Esophagus muscularis mucosa (tissue), 4 donors: ENCODE data around the gene CFAP126. TPM values are rescaled to one million over a fixed set of nuclear protein-coding genes. Genes with fewer than 3 reads are reported as not detected.
"Not testable (repeated sequence)": the region's sequence is repeated elsewhere in the genome, so short reads cannot be mapped to it uniquely, and the experiment has no call there.

Experiments used
- DNase-seq: peaks from one replicate; pipeline ENCODE4 v3.0.0-alpha.2; 2017; ENCODE audit errors: extremely low spot score
- H3K27ac ChIP-seq, 4 donors: fragments of 200-600 bp; sonication (generic); replicated peaks in 1 of 4; 1 replicate in 3 of 4; 2 replicates in 1 of 4; pipeline ENCODE4 v1.5.1; 2016 to 2019; ENCODE audit warnings: mild to moderate bottlenecking in 1 of 4
- H3K27me3 ChIP-seq, 4 donors: fragments of 200-600 bp; sonication (generic); one replicate each; pipeline versions ENCODE4 v1.5.1 to v1.6.0; 2016 to 2019
- H3K36me3 ChIP-seq, 4 donors: fragments of 200-600 bp; sonication (generic); one replicate each; pipeline ENCODE4 v1.5.1; 2016 to 2019
- H3K4me1 ChIP-seq, 4 donors: fragments of 200-600 bp; sonication (generic); one replicate each; pipeline ENCODE4 v1.5.1; 2016 to 2019
- H3K4me3 ChIP-seq, 4 donors: fragments of 200-600 bp; sonication (generic); 1 replicate in 2 of 4; 2 replicates in 2 of 4; pipeline ENCODE4 v1.5.1; 2016 to 2019; ENCODE audit warnings: mild to moderate bottlenecking in 4 of 4, moderate library complexity in 1 of 4
- H3K9me3 ChIP-seq, 4 donors: fragments of 200-600 bp; sonication (generic); 1 replicate in 3 of 4; 2 replicates in 1 of 4; pipeline ENCODE4 v1.5.1; 2016 to 2019
- EP300 ChIP-seq: sonication (generic); formaldehyde crosslinking; IDR thresholded peaks from one replicate; pipeline ENCODE4 v1.6.1; 2017; ENCODE audit warnings: antibody characterized with exemption
- POLR2A ChIP-seq: fragments of 450-650 bp; IDR thresholded peaks from one replicate; pipeline ENCODE4 v1.6.1; 2017; ENCODE audit warnings: antibody characterized with exemption, moderate library complexity, mild to moderate bottlenecking, low read depth
- POLR2AphosphoS5 ChIP-seq, 2 donors: sonication (generic); formaldehyde crosslinking; IDR thresholded peaks; one replicate each; pipeline ENCODE4 v1.6.1; 2017; ENCODE audit warnings: antibody characterized with exemption in 2 of 2
- WGBS: methylation state at CpG from one replicate; pipeline ENCODE4 v1.1.5; 2018; 5-methylcytosine and 5-hydroxymethylcytosine counted together
- intact Hi-C: fragments of 100-400 bp; cut with DNase I; formaldehyde crosslinking; loops from one replicate; pipeline ENCODE4 v1.15.1; 2023
- small RNA-seq, 3 donors: library from RNA; depleted of rRNA; stranded (forward); fragments of <200 nt; gene quantifications; one replicate each; pipeline ENCODE3, GENCODE V24; 2016
- total RNA-seq, 4 donors: library from RNA; depleted of rRNA; stranded (reverse); fragments of >200 nt; gene quantifications; one replicate each; pipeline versions ENCODE4 v1.1.0 to v1.2.1, GENCODE V29; 2016
- TF ChIP-seq, protein P1 (sequence below), 3 experiments: fragments of 200-600 bp in 2 of 3; fragments of 450-650 bp in 1 of 3; sonication (generic) in 2 of 3; IDR thresholded peaks; one replicate each; pipeline ENCODE4 v1.5.1; 2017 to 2019; ENCODE audit warnings: antibody characterized with exemption in 3 of 3, mild to moderate bottlenecking in 2 of 3, moderate library complexity in 1 of 3

CFAP126 gene
- total RNA-seq, 4 donors from 2014 or later = not detected

DNA sequence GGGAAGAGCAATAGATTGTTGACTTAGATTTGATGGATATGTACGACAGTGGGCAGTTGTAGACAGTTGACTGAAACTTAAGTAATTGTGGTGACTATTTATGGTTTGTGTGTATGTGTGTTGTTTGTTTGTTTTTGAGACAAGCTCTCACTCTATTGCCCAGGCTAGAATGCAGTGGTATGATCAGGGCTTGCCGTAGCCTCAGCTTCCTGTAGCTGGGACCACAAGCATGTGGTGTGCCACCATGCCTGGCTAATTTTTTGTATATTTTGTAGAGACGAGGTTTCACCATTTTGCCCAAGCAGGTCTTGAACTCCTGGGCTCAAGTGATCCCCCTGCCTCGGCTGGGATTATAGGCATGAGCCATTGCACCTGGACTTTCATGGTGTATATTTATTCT is 43.7 kb downstream of the CFAP126 start:
- WGBS = 92% methylated on average over 4 of the region's 4 CpGs
- DNase-seq = no peak
- Histone ChIP-seq H3K4me1 (no peaks in the 10 kb centered on the region), H3K27me3 (no peaks in the 10 kb centered on the region), H3K4me3 (no peak overlapping the region), H3K27ac (no peak overlapping the region), H3K9me3 (no peaks in the 10 kb centered on the region), H3K36me3 (peaks cover 16 to 66% (median 53%) of the 10 kb centered on the region in 4 donors)
- intact Hi-C loops = no loop called here
- no peak for TF ChIP-seq EP300
- TF ChIP-seq, protein P1, sequence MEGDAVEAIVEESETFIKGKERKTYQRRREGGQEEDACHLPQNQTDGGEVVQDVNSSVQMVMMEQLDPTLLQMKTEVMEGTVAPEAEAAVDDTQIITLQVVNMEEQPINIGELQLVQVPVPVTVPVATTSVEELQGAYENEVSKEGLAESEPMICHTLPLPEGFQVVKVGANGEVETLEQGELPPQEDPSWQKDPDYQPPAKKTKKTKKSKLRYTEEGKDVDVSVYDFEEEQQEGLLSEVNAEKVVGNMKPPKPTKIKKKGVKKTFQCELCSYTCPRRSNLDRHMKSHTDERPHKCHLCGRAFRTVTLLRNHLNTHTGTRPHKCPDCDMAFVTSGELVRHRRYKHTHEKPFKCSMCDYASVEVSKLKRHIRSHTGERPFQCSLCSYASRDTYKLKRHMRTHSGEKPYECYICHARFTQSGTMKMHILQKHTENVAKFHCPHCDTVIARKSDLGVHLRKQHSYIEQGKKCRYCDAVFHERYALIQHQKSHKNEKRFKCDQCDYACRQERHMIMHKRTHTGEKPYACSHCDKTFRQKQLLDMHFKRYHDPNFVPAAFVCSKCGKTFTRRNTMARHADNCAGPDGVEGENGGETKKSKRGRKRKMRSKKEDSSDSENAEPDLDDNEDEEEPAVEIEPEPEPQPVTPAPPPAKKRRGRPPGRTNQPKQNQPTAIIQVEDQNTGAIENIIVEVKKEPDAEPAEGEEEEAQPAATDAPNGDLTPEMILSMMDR (IDR thresholded peaks at IDR 0.05) = no peak
- TF ChIP-seq POLR2AphosphoS5 (IDR thresholded peaks at IDR 0.05) = no peak
- no peak for TF ChIP-seq POLR2A

DNA sequence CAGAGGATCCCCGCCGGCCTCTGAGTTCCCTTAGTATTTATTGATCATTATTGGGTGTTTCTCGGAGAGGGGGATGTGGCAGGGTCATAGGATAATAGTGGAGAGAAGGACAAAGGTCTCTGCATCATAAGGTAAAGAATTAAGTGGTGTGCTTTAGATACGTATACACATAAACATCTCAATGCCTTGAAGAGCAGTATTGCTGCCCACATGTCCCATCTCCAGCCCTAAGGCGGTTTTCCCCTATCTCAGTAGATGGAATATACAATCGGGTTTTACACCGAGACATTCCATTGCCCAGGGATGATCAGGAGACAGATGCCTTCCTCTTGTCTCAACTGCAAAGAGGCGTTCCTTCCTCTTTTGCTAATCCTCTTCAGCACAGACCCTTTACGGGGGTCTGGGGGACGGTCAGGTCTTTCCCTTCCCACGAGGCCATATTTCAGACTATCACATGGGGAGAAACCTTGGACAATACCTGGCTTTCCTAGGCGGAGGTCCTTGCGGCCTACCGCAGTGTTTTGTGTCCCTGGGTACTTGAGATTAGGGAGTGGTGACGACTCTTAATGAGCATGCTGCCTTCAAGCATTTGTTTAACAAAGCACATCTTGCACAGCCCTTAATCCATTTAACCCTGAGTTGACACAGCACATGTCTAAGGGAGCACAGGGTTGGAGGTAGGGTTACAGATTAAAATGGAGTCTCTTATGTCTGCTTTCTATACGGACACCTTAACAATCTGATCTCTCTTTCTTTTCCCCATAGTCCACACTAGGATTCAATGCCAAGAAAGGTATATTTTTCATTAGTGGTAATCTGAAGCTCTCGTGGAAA is 51.6 kb downstream of the CFAP126 start:
- H3K9me3 ChIP-seq, H3K27me3 ChIP-seq, DNase-seq, H3K4me3 ChIP-seq, intact Hi-C loops, H3K27ac ChIP-seq: not testable (repeated sequence)
- peaks cover 0 to 14% (median 6%) of the 10 kb centered on the region in 4 donors for H3K36me3 ChIP-seq
- peaks cover 19 to 28% (median 23%) of the 10 kb centered on the region in 4 donors for H3K4me1 ChIP-seq
- WGBS = 76% methylated on average over 17 of the region's 17 CpGs

Small RNAs within 50 kb of the gene (small RNA-seq; reads per million reads assigned to genes)
- gene AL592295.2 (0 reads per million in 3 donors), gene RNU6-481P (0 reads per million in 3 donors)

Other genes with a start within 250 kb of the CFAP126 start
- gene PFDN2, start 249.8 kb downstream of the CFAP126 start, total RNA-seq = 10 to 100 TPM; 19.5 to 52.0 (median 40.5) TPM
- gene NIT1, start 249.8 kb downstream of the CFAP126 start, total RNA-seq = 10 to 100 TPM; 32.8 to 35.6 (median 34.8) TPM
- 10 to 100 TPM; 37.0 to 82.5 (median 47.7) TPM for gene DEDD, start 235.2 kb downstream of the CFAP126 start, total RNA-seq
- gene UFC1, start 213.9 kb downstream of the CFAP126 start, total RNA-seq = 10 to 100 TPM; 62.8 to 86.1 (median 71.6) TPM
- gene USP21, start 208.4 kb downstream of the CFAP126 start, total RNA-seq = 10 to 100 TPM; 13.3 to 25.3 (median 16.3) TPM
- gene PPOX, start 201.4 kb downstream of the CFAP126 start, total RNA-seq = 10 to 100 TPM; 12.8 to 22.1 (median 15.8) TPM
- gene B4GALT3, start 190.4 kb downstream of the CFAP126 start, total RNA-seq = 10 to 100 TPM; 14.1 to 26.5 (median 21.8) TPM
- 100 to 1,000 TPM in 1 of 4 donors, 10 to 100 TPM in 1, 1 to 10 TPM in 2; 2.5 to 126 (median 12.0) TPM for gene ADAMTS4, start 168.8 kb downstream of the CFAP126 start, total RNA-seq
- 100 to 1,000 TPM in 3 of 4 donors, 10 to 100 TPM in 1; 68.5 to 131 (median 122) TPM for gene NDUFS2, start 165.5 kb downstream of the CFAP126 start, total RNA-seq
- 100 to 1,000 TPM in 1 of 4 donors, 10 to 100 TPM in 3; 32.8 to 145 (median 47.4) TPM for gene FCER1G, start 152.6 kb downstream of the CFAP126 start, total RNA-seq
- not detected for gene APOA2, start 144.2 kb downstream of the CFAP126 start, total RNA-seq
- gene TOMM40L, start 141.8 kb downstream of the CFAP126 start, total RNA-seq = 10 to 100 TPM in 3 of 4 donors, 1 to 10 TPM in 1; 9.1 to 24.1 (median 16.3) TPM
- gene NR1I3, start 129.7 kb downstream of the CFAP126 start, total RNA-seq = not detected
- 10 to 100 TPM in 1 of 4 donors, 1 to 10 TPM in 3; 3.3 to 12.7 (median 6.7) TPM for gene PCP4L1, start 109.1 kb downstream of the CFAP126 start, total RNA-seq
- gene MPZ, start 57.9 kb downstream of the CFAP126 start, total RNA-seq = 10 to 100 TPM in 3 of 4 donors, 1 to 10 TPM in 1; 7.5 to 18.4 (median 17.6) TPM
- 10 to 100 TPM; 18.7 to 64.8 (median 30.1) TPM for gene SDHC, start 53.5 kb downstream of the CFAP126 start, total RNA-seq
- gene FCGR2A, start 137.6 kb upstream of the CFAP126 start, total RNA-seq = 10 to 100 TPM; 19.0 to 89.0 (median 31.2) TPM
- 1 to 10 TPM; 1.8 to 6.5 (median 3.3) TPM for gene HSPA6, start 156.7 kb upstream of the CFAP126 start, total RNA-seq
- gene FCGR3A, start 181.9 kb upstream of the CFAP126 start, total RNA-seq = 10 to 100 TPM in 2 of 4 donors, 1 to 10 TPM in 2; 7.6 to 18.7 (median 10.2) TPM